OCI-M1 (cell line): ENCODE measurements around the gene PKDCC.
"Not testable (repeated sequence)": the region's sequence is repeated elsewhere in the genome, so short reads cannot be mapped to it uniquely, and the experiment has no call there.

ENCODE experiments used
- DNase-seq: peaks from one replicate; lab custom pipeline; 2025; lab: John Stamatoyannopoulos, UW

PKDCC gene

GRCh38 chr2:42065753-42066152, 17.9 kb downstream of the PKDCC start:
- not testable (repeated sequence) for DNase-seq

- DNase-seq: not testable (repeated sequence)
These were observed 19.2 kb downstream of the PKDCC start for GRCh38 chr2:42067001-42067400.

- no peak for DNase-seq
These were observed 19.7 kb downstream of the PKDCC start for GRCh38 chr2:42067521-42067920.

GRCh38 chr2:42068571-42069178, 20.9 kb downstream of the PKDCC start:
- DNase-seq: no peak

DNA sequence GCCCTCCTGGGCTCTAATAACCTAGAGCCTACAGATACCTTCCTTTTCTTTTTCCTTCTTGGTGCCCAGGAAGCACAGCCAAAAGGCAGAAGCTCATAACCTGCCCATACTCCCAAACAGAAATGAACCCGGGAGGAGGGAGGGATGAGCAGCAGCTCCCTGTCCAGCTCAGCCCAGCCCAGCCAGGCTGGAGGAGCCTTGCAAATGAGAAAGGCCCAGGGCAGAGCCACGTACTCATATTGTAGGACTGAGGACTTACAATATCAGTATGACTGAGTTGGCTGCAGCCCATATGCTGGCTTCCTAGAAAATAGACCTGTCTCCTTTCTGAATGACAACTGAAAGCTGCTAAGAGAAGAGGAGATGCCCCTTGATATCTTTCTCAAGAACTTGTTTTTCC, 21.7 kb downstream of the PKDCC start:
- no peak for DNase-seq

- no peak for DNase-seq
These were observed 24.0 kb downstream of the PKDCC start for GRCh38 chr2:42071791-42072190.

GRCh38 chr2:42072349-42073118, 24.7 kb downstream of the PKDCC start:
- peak; percentile 41 for DNase-seq

DNA sequence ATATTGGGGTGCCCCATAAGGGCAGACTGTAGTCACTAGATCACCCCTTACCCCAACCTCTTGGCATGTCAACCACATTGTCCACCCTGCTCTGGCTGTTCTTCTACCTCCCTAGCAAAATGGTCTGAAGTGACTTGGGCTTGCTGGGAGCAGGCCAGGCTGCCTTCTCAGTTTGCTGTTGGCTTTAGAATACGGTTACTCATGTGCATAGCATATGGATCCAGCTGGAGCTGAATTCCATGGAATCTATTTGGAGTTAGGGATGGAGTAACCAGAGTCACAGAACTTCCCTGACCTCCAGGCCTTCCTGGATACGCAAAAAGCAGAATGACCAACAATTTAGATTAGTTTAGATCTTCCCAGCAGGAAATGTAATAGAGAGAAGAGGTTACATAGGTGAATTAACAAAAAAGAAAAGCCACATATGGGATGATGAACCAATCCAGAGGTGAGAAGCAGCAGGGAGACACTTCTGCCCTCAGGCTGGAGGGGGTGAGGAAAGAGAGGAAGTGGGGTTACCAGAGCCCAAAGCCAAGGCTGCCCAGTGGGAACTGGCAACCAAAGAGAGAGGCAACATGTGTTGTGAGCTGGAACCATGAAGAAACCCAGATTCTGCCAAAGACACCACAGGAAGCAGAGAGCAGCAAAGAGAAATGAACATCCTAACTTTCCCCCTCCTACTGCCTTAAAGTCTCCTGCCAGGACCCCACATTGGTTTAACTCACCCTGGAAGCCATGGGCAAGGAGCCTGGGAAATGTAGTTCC, 26.1 kb downstream of the PKDCC start:
- DNase-seq: no peak

DNA sequence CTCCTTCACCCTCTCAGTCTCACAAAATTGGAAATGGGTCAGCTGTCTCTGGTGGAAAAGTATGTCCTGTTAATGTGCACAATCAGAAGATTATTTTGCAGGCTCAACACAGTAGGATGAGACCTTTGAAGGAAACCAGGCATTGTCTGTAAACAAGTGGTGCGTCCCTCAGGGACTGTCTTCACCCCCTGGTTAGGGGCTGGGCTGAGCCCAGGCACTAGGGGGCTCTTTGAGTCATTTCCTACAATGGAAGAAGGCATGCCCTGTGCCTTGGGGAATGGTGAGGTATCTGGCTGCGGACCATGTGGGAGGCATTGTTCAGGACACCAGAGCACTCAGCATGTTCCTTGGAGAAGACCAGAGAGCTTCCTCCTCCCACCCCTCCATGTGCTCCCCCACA, 26.8 kb downstream of the PKDCC start:
- DNase-seq: no peak

- no peak for DNase-seq
These were observed 28.8 kb downstream of the PKDCC start for GRCh38 chr2:42076357-42077225.

DNA sequence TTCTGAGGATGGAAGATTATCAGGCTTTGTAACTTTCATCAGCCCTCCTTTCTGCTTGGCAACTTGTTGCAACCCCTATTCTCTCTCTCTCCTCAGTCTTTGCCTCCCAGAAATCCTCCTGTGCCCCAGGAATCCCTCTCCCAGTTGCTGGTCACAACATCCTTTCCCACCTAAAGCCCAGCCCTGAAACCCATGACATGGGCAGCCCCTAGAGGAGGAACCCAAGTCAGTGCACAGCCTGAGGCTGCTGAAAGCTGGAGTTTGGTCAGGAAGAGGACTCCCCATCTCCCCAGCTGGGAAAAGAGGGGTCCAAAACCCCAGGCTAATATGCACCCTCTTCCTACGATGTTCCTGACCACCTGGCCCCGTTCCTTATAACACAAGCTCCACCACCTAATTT, 29.5 kb downstream of the PKDCC start:
- no peak for DNase-seq

- no peak for DNase-seq
These were observed 32.0 kb downstream of the PKDCC start for GRCh38 chr2:42079737-42080287.

- not testable (repeated sequence) for DNase-seq
These were observed 33.3 kb downstream of the PKDCC start for GRCh38 chr2:42081151-42081550.

DNA sequence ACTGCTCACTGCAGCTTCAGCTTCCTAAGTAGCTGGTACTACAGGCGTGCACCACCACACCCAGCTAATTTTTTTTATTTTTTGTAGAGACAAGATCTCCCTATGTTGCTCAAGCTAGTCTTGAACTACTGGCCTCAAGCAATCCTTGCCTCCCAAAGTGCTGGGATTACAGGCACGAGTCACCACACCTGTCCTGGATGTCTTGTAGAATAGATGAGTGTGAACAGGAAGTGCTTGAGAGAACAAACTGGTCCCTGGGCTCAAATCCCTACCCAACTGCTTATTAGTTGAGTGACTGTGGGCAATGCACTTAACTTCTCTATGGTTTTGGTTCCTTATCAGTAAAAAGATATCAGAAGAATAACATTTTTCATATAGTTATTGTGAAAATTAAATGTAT, 34.2 kb downstream of the PKDCC start:
- no peak for DNase-seq

- no peak for DNase-seq
These were observed 36.4 kb downstream of the PKDCC start for GRCh38 chr2:42084231-42084671.

- DNase-seq: not testable (repeated sequence)
These were observed 37.2 kb downstream of the PKDCC start for GRCh38 chr2:42085070-42085469.

DNA sequence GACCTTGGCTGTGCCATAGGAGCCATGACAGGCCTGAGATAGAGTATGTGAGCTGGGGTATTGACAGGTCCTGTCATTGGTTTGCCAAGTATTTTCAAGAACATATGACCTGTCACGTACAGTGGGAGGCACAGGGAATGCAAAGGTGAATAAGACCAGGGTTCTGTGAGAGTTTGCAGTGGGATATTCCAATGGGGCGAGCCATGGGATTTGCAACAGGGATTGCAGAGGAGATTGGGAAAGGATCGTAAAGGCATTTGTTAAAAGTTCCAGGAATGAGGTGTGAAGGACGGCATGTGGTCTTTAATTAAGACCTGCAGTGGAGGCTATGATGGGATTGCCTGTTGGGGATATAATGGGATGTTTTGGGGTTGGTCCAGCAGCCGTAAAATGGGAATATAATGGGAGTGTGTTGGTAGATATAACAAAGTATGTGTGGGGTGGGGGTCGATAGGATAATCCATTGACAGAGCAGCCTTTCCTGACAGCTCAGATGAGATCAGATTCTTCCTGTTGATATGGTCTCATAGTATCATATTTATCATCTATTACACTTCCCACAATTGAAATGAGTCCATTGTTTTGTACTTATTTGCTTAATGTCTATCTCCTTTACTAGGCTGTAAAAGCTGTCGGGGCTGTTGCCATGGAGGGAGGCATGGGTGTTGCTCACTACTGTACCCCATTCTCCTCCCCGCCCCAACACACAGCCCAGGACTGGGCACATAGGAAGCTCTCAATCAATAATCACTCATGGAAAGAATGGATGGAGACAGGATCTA, 38.1 kb downstream of the PKDCC start:
- no peak for DNase-seq

GRCh38 chr2:42086500-42086953, 38.7 kb downstream of the PKDCC start:
- DNase-seq: peak; percentile 78

- no peak for DNase-seq
These were observed 39.5 kb downstream of the PKDCC start for GRCh38 chr2:42087137-42087856.

DNA sequence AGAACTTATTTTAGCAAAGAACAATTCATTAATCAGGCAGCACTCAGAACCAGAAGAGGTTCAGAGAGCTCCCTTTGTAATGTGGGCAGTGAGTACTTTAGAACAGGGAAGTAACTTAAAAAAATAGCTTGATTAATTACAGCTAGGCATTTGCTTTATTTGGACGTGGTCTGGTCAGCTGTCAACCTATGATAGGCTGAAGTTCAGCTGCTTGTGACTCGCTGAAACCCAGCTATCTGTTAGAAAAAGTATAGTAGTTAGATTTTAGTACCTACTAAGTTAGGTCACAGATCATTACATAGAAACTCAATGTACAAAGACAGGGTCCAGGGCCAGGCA, 40.0 kb downstream of the PKDCC start:
- no peak for DNase-seq
